ENCODE data around the gene MINDY1. TPM values are rescaled to one million over a fixed set of nuclear protein-coding genes. Genes with fewer than 3 reads are reported as not detected.

MINDY1 gene
- total and polyA plus RNA-seq, 4 donors = 7.8 to 31.0 (median 16.7) TPM

GRCh38 chr1:151001602-151002001 is 5.1 kb downstream of the MINDY1 start:
- Histone ChIP-seq H3K9me3 (ENCODE audit: control insufficient read depth in 4 of 4, insufficient read depth in 3 of 4, low read length in 3 of 4) (no peaks in the 10 kb centered on the region), H3K27ac (ENCODE audit: low read depth in 1 of 2, low read length in 1 of 2) (no peak overlapping the region), H3K4me3 (no peak overlapping the region), H3K36me3 (ENCODE audit: control insufficient read depth in 4 of 4, insufficient read depth in 4 of 4, low read length in 4 of 4) (peaks cover 13 to 28% (median 27%) of the 10 kb centered on the region in 4 donors), H3K27me3 (ENCODE audit: control insufficient read depth in 3 of 3, insufficient read depth in 3 of 3, low read length in 2 of 3) (no peaks in the 10 kb centered on the region), H3K4me1 (ENCODE audit: control insufficient read depth in 5 of 5, insufficient read depth in 5 of 5, low read length in 5 of 5) (peaks cover 3 to 28% (median 11%) of the 10 kb centered on the region in 5 donors), H3K9ac (ENCODE audit: insufficient read depth in 1 of 2, low read length in 2 of 2) (no peak overlapping the region)
- DNase-seq = no peak
- no peak for TF ChIP-seq CTCF (IDR thresholded peaks at IDR 0.05; ENCODE audit: control extremely low read depth, extremely low read depth)
- no peak for ATAC-seq (ENCODE audit: insufficient read depth, low FRiP score)
- WGBS, 2 donors = 27 to 66% methylated on average over 4 of the region's 4 CpGs

GRCh38 chr1:151000408-151000807 is 6.3 kb downstream of the MINDY1 start:
- Histone ChIP-seq H3K4me1 (ENCODE audit: control insufficient read depth in 5 of 5, insufficient read depth in 5 of 5, low read length in 5 of 5) (peaks cover 3 to 19% (median 11%) of the 10 kb centered on the region in 5 donors), H3K4me3 (no peak overlapping the region)

GRCh38 chr1:150999926-151000325 is 6.8 kb downstream of the MINDY1 start:
- Histone ChIP-seq H3K9me3 (ENCODE audit: control insufficient read depth in 4 of 4, insufficient read depth in 3 of 4, low read length in 3 of 4) (no peaks in the 10 kb centered on the region), H3K9ac (ENCODE audit: insufficient read depth in 1 of 2, low read length in 2 of 2) (no peak overlapping the region), H3K27ac (ENCODE audit: low read depth in 1 of 2, low read length in 1 of 2) (no peak overlapping the region), H3K4me3 (no peak overlapping the region), H3K4me1 (ENCODE audit: control insufficient read depth in 5 of 5, insufficient read depth in 5 of 5, low read length in 5 of 5) (peaks cover 3 to 14% (median 11%) of the 10 kb centered on the region in 5 donors), H3K27me3 (ENCODE audit: control insufficient read depth in 3 of 3, insufficient read depth in 3 of 3, low read length in 2 of 3) (no peaks in the 10 kb centered on the region), H3K36me3 (ENCODE audit: control insufficient read depth in 4 of 4, insufficient read depth in 4 of 4, low read length in 4 of 4) (peaks cover 13 to 28% (median 27%) of the 10 kb centered on the region in 4 donors)
- 60 to 78% methylated on average over 2 of the region's 2 CpGs for WGBS, 2 donors
- ATAC-seq (ENCODE audit: insufficient read depth, low FRiP score) (no peak), DNase-seq (no peak)
- TF ChIP-seq CTCF (IDR thresholded peaks at IDR 0.05; ENCODE audit: control extremely low read depth, extremely low read depth) = no peak

More at GRCh38 chr1:151000408-151000807, 6.3 kb downstream of the MINDY1 start:
- H3K27ac ChIP-seq (ENCODE audit: low read depth in 1 of 2, low read length in 1 of 2) = no peak overlapping the region
- H3K27me3 ChIP-seq (ENCODE audit: control insufficient read depth in 3 of 3, insufficient read depth in 3 of 3, low read length in 2 of 3) = no peaks in the 10 kb centered on the region
- ATAC-seq (ENCODE audit: insufficient read depth, low FRiP score) = no peak
- WGBS, 2 donors = 97 to 98% methylated on average over 3 of the region's 3 CpGs
- no peaks in the 10 kb centered on the region for H3K9me3 ChIP-seq (ENCODE audit: control insufficient read depth in 4 of 4, insufficient read depth in 3 of 4, low read length in 3 of 4)
- no peak overlapping the region for H3K9ac ChIP-seq (ENCODE audit: insufficient read depth in 1 of 2, low read length in 2 of 2)
- TF ChIP-seq CTCF (IDR thresholded peaks at IDR 0.05; ENCODE audit: control extremely low read depth, extremely low read depth) = no peak
- DNase-seq = no peak
- peaks cover 13 to 28% (median 27%) of the 10 kb centered on the region in 4 donors for H3K36me3 ChIP-seq (ENCODE audit: control insufficient read depth in 4 of 4, insufficient read depth in 4 of 4, low read length in 4 of 4)

Data from lung (tissue), 12 donors.